Activated CD8-positive, alpha-beta memory T cell treated with anti-CD3 and anti-CD28 coated beads, Interleukin-2, amount 10 ng/mL, durations not matched to agents 7 days and 5 days (primary cell): Measurements from ENCODE around the gene DCUN1D3. TPM values are rescaled to one million over a fixed set of nuclear protein-coding genes. Genes with fewer than 3 reads are reported as not detected.
"Not testable (repeated sequence)": the region's sequence is repeated elsewhere in the genome, so short reads cannot be mapped to it uniquely, and the experiment has no call there.

ENCODE experiments used
- ATAC-seq: fragments of 150-1000 bp; cut with Tn5 transposase; one replicate; pipeline ENCODE4 v1.10.0; 2021; ENCODE audit warnings: moderate library complexity
- CTCF ChIA-PET: fragments of 350-600 bp; sonication (Branson Sonifier 250); formaldehyde crosslinking; loops from one replicate; lab custom pipeline; 2021; ENCODE audit warnings: antibody characterized with exemption; lab: Charles Lee
- DNase-seq: peaks from one replicate; pipeline ENCODE4 v3.0.0-alpha.2; 2020
- H3K27ac Mint-ChIP-seq: one replicate; pipeline ENCODE4 v1.8.0; 2021; ENCODE audit warnings: mild to moderate bottlenecking, mixed read lengths
- H3K27me3 Mint-ChIP-seq: one replicate; pipeline ENCODE4 v1.8.0; 2021; ENCODE audit warnings: mixed read lengths
- H3K36me3 Mint-ChIP-seq: one replicate; pipeline ENCODE4 v1.8.0; 2021; ENCODE audit warnings: mild to moderate bottlenecking, mixed read lengths
- H3K4me1 Mint-ChIP-seq: one replicate; pipeline ENCODE4 v1.8.0; 2021; ENCODE audit warnings: mixed read lengths
- H3K4me3 Mint-ChIP-seq: one replicate; pipeline ENCODE4 v1.8.0; 2021; ENCODE audit warnings: mild to moderate bottlenecking, moderate library complexity, mixed read lengths
- H3K9me3 Mint-ChIP-seq: one replicate; pipeline ENCODE4 v1.8.0; 2022; ENCODE audit warnings: low read depth, mixed read lengths
- total RNA-seq, 2 experiments: library from RNA; stranded (reverse); gene quantifications; one replicate each; pipeline ENCODE4 v1.2.3, GENCODE V29; 2021

DCUN1D3 gene
- total RNA-seq, 2 experiments from 2014 or later: 18.1 to 24.4 TPM

- Mint-ChIP-seq H3K4me3 (no peak overlapping the region), H3K9me3 (no peaks in the 10 kb centered on the region), H3K27ac (no peak overlapping the region), H3K27me3 (no peaks in the 10 kb centered on the region), H3K36me3 (peaks cover 4% of the 10 kb centered on the region), H3K4me1 (peaks cover 17% of the 10 kb centered on the region)
- DNase-seq (no peak), ATAC-seq (no peak)
- CTCF ChIA-PET: interaction anchor here (1.7 to 2.1 kb wide), 2 partner anchors 59 to 83 kb away, joined by 4 to 5 read pairs; no protein-coding TSS in a partner anchor
Measured at GRCh38 chr16:20933589-20933988, 33.4 kb upstream of the DCUN1D3 start.

GRCh38 chr16:20931066-20931600 is 31.0 kb upstream of the DCUN1D3 start:
- peaks cover 9% of the 10 kb centered on the region for H3K36me3 Mint-ChIP-seq
- CTCF ChIA-PET: interaction anchor here (1.1 to 1.3 kb wide), 2 partner anchors 12 to 13 kb away, joined by 3 read pairs; no protein-coding TSS in a partner anchor
- H3K4me1 Mint-ChIP-seq: peaks cover 2% of the 10 kb centered on the region
- no peak for DNase-seq
- no peak for ATAC-seq
- H3K27me3 Mint-ChIP-seq: no peaks in the 10 kb centered on the region
- H3K9me3 Mint-ChIP-seq: no peaks in the 10 kb centered on the region
- H3K27ac Mint-ChIP-seq: no peak overlapping the region
- no peak overlapping the region for H3K4me3 Mint-ChIP-seq

GRCh38 chr16:20930365-20930690 is 30.2 kb upstream of the DCUN1D3 start:
- H3K36me3 Mint-ChIP-seq: peaks cover 16% of the 10 kb centered on the region
- no peak for DNase-seq
- no peak for ATAC-seq
- CTCF ChIA-PET: interaction anchor here (0.5 to 1.3 kb wide), 3 partner anchors 12 to 1485 kb away, joined by 3 to 4 read pairs (median 3); no protein-coding TSS in a partner anchor
- no peak overlapping the region for H3K4me3 Mint-ChIP-seq
- no peaks in the 10 kb centered on the region for H3K9me3 Mint-ChIP-seq
- no peak overlapping the region for H3K27ac Mint-ChIP-seq
- peaks cover 2% of the 10 kb centered on the region for H3K4me1 Mint-ChIP-seq
- no peaks in the 10 kb centered on the region for H3K27me3 Mint-ChIP-seq

- not testable (repeated sequence) for H3K4me3 Mint-ChIP-seq, ATAC-seq, H3K9me3 Mint-ChIP-seq, DNase-seq, H3K27me3 Mint-ChIP-seq, H3K27ac Mint-ChIP-seq, H3K4me1 Mint-ChIP-seq
- H3K36me3 Mint-ChIP-seq: peaks cover 17% of the 10 kb centered on the region
- CTCF ChIA-PET: interaction anchor here (0.5 to 1.3 kb wide), 4 partner anchors 12 to 1485 kb away, joined by 3 to 4 read pairs (median 4); no protein-coding TSS in a partner anchor
Measured at GRCh38 chr16:20929676-20930364, 29.7 kb upstream of the DCUN1D3 start.

- CTCF ChIA-PET: no interaction called here
- no peaks in the 10 kb centered on the region for H3K4me1 Mint-ChIP-seq
- DNase-seq (no peak), ATAC-seq (no peak)
- no peak overlapping the region for H3K4me3 Mint-ChIP-seq
- H3K27ac Mint-ChIP-seq: no peak overlapping the region
- H3K27me3 Mint-ChIP-seq: no peaks in the 10 kb centered on the region
- peaks cover 21% of the 10 kb centered on the region for H3K36me3 Mint-ChIP-seq
- H3K9me3 Mint-ChIP-seq: no peaks in the 10 kb centered on the region
Measured at GRCh38 chr16:20928774-20929411, 28.7 kb upstream of the DCUN1D3 start.

- Mint-ChIP-seq H3K27me3 (no peaks in the 10 kb centered on the region), H3K4me3 (no peak overlapping the region), H3K4me1 (peaks cover 2% of the 10 kb centered on the region), H3K27ac (no peak overlapping the region), H3K36me3 (peaks cover 31% of the 10 kb centered on the region), H3K9me3 (no peaks in the 10 kb centered on the region)
- DNase-seq: no peak
- CTCF ChIA-PET: no interaction called here
- no peak for ATAC-seq
Measured at GRCh38 chr16:20925751-20926150, 25.6 kb upstream of the DCUN1D3 start.

GRCh38 chr16:20923876-20924275 is 23.7 kb upstream of the DCUN1D3 start:
- Mint-ChIP-seq H3K27me3 (no peaks in the 10 kb centered on the region), H3K9me3 (no peaks in the 10 kb centered on the region), H3K4me3 (no peak overlapping the region), H3K27ac (no peak overlapping the region), H3K36me3 (peaks cover 42% of the 10 kb centered on the region), H3K4me1 (peaks cover 9% of the 10 kb centered on the region)
- ATAC-seq: no peak
- no peak for DNase-seq
- CTCF ChIA-PET: interaction anchor here (0.6 kb wide), 1 partner anchor 1338 kb away, joined by 3 read pairs; no protein-coding TSS in a partner anchor

- Mint-ChIP-seq H3K27ac (no peak overlapping the region), H3K36me3 (peaks cover 59% of the 10 kb centered on the region), H3K4me1 (peaks cover 32% of the 10 kb centered on the region), H3K27me3 (no peaks in the 10 kb centered on the region), H3K4me3 (no peak overlapping the region), H3K9me3 (no peaks in the 10 kb centered on the region)
- CTCF ChIA-PET: interaction anchor here (1.1 kb wide), 1 partner anchor 46 kb away, joined by 3 read pairs; no protein-coding TSS in a partner anchor
- ATAC-seq (no peak), DNase-seq (no peak)
Measured at GRCh38 chr16:20920799-20921198, 20.6 kb upstream of the DCUN1D3 start.

- no peak overlapping the region for H3K27ac Mint-ChIP-seq
- no peak overlapping the region for H3K4me3 Mint-ChIP-seq
- no peaks in the 10 kb centered on the region for H3K27me3 Mint-ChIP-seq
- no peaks in the 10 kb centered on the region for H3K9me3 Mint-ChIP-seq
- H3K4me1 Mint-ChIP-seq: peaks cover 36% of the 10 kb centered on the region
- DNase-seq: no peak
- CTCF ChIA-PET: interaction anchor here (1.1 kb wide), 2 partner anchors 23 to 46 kb away, joined by 3 read pairs; no protein-coding TSS in a partner anchor
- ATAC-seq: no peak
- H3K36me3 Mint-ChIP-seq: peaks cover 59% of the 10 kb centered on the region
Measured at GRCh38 chr16:20920091-20920490, 19.9 kb upstream of the DCUN1D3 start.

GRCh38 chr16:20918486-20919239 is 18.5 kb upstream of the DCUN1D3 start:
- Mint-ChIP-seq H3K9me3 (no peaks in the 10 kb centered on the region), H3K27ac (peak overlapping the region; percentile 14), H3K4me3 (no peak overlapping the region), H3K4me1 (peaks cover 42% of the 10 kb centered on the region), H3K27me3 (no peaks in the 10 kb centered on the region), H3K36me3 (peaks cover 59% of the 10 kb centered on the region)
- ATAC-seq (no peak), DNase-seq (no peak)
- CTCF ChIA-PET: interaction anchor here (0.9 to 1.4 kb wide), 3 partner anchors 12 to 25 kb away, joined by 3 read pairs; no protein-coding TSS in a partner anchor

- CTCF ChIA-PET: interaction anchor here (1.1 kb wide), 1 partner anchor 16 kb away, joined by 3 read pairs; the partner anchor contains the start of genes DCUN1D3 and LYRM1
- ATAC-seq (no peak), DNase-seq (no peak)
- no peak overlapping the region for H3K4me3 Mint-ChIP-seq
- peaks cover 53% of the 10 kb centered on the region for H3K36me3 Mint-ChIP-seq
- H3K27ac Mint-ChIP-seq: peak overlapping the region; percentile 4
- peaks cover 45% of the 10 kb centered on the region for H3K4me1 Mint-ChIP-seq
- no peaks in the 10 kb centered on the region for H3K9me3 Mint-ChIP-seq
- H3K27me3 Mint-ChIP-seq: no peaks in the 10 kb centered on the region
Measured at GRCh38 chr16:20916942-20917341, 16.8 kb upstream of the DCUN1D3 start.

GRCh38 chr16:20916289-20916688 is 16.1 kb upstream of the DCUN1D3 start:
- Mint-ChIP-seq H3K36me3 (peaks cover 50% of the 10 kb centered on the region), H3K4me1 (peaks cover 50% of the 10 kb centered on the region), H3K27me3 (no peaks in the 10 kb centered on the region), H3K27ac (no peak overlapping the region), H3K9me3 (no peaks in the 10 kb centered on the region), H3K4me3 (no peak overlapping the region)
- CTCF ChIA-PET: interaction anchor here (1.1 to 1.3 kb wide), 2 partner anchors 16 to 42 kb away, joined by 3 read pairs; partner anchors contain the start of genes DCUN1D3 and LYRM1
- no peak for ATAC-seq
- no peak for DNase-seq

- CTCF ChIA-PET: interaction anchor here (0.8 to 5.7 kb wide), 6 partner anchors 11 to 62 kb away, joined by 3 to 19 read pairs (median 9); partner anchors contain the start of genes DCUN1D3 and LYRM1
- Mint-ChIP-seq H3K9me3 (no peaks in the 10 kb centered on the region), H3K4me1 (peaks cover 66% of the 10 kb centered on the region), H3K27ac (peak overlapping the region; percentile 82), H3K4me3 (peak overlapping the region; percentile 45), H3K27me3 (no peaks in the 10 kb centered on the region), H3K36me3 (peaks cover 41% of the 10 kb centered on the region)
- ATAC-seq: peak; percentile 38
- DNase-seq: peak; percentile 46
Measured at GRCh38 chr16:20911361-20911760, 11.2 kb upstream of the DCUN1D3 start.
